Brain pericyte (primary cell): ENCODE measurements around the gene VAMP7.
"Not testable (repeated sequence)": the region's sequence is repeated elsewhere in the genome, so short reads cannot be mapped to it uniquely, and the experiment has no call there.

Experiments used
- DNase-seq: peaks from one replicate; pipeline ENCODE4 v3.0.0-alpha.2; 2012; ENCODE audit warnings: low read depth, low spot score

VAMP7 gene, protein sequence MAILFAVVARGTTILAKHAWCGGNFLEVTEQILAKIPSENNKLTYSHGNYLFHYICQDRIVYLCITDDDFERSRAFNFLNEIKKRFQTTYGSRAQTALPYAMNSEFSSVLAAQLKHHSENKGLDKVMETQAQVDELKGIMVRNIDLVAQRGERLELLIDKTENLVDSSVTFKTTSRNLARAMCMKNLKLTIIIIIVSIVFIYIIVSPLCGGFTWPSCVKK

DNA sequence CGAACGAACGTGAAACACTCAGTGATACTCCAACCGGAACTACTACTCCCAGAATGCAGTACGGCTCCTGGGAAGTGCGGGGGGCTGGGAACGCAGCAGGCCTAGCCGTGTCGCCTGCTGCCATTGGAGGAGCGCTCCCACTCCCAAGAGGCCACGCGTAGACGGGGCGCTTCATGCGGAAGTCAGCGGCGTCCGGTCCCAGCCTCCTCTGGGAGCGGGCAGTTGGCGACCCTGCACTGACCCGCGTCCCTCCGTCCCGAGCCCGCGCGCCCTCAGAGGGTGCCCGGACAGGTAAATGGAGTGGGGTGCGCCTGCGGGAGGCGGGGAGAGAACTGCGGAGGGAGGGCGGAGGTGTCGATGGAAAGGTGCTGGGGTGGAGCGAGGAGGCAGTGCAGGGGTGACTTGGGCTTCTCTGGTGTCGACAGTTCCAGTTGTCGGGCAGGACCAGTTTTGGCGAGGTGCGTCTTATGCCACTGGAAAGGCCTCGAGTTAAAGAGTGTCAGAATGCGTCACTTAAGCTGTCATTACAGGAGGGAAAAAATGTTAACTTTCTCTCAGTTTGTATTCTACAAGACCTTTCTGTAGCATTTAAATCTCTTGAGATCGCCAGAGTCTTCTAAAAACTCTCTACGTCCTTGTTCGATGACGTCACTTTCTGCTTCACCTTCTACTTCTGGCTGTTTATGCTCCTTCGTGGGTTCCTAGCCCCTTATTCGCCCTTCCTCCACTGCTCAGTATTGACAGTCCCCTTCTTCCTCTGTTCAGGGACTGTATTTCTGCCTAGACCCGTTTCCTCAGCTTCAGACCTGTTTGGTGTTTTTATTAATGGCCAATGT is at the start of gene VAMP7:
VAMP7 (plus strand) TSS at position 188 of the 836 bp plus-strand sequence. CDS start 8,122 bp downstream, outside the sequence.
- peak; percentile 48 for DNase-seq

GRCh38 chrX:155841232-155841631 is 39.9 kb upstream of the VAMP7 start:
- no peak for DNase-seq

GRCh38 chrX:155851786-155852185 is 29.4 kb upstream of the VAMP7 start:
- not testable (repeated sequence) for DNase-seq

GRCh38 chrX:155857561-155857960 is 23.6 kb upstream of the VAMP7 start:
- no peak for DNase-seq

- no peak for DNase-seq
These were observed 16.5 kb upstream of the VAMP7 start for GRCh38 chrX:155864655-155865054.

DNA sequence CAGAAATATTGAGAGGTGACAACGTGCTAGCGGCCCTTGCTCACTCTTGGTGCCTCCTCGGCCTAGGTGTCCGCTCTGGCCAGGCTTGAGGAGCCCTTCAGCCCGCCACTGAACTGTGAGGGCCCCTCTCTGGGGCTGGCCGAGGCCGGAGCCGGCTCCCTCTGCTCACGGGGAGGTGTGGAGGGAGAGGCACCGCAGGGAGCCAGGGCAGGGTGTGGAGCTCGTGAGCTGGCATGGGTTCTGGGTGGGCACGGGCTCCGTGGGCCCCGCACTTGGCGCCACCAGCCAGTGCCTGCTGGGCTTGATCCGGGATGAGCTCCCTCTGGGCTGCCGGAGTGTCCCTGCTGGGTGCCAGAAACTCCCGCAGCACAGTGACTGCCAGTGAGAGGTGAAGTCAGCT is 16.0 kb upstream of the VAMP7 start:
- DNase-seq, result no peak

GRCh38 chrX:155867821-155868220 is 13.3 kb upstream of the VAMP7 start:
- no peak for DNase-seq

GRCh38 chrX:155870958-155871357 is 10.2 kb upstream of the VAMP7 start:
- DNase-seq, result no peak

GRCh38 chrX:155871934-155872333 is 9.2 kb upstream of the VAMP7 start:
- no peak for DNase-seq

GRCh38 chrX:155873188-155873587 is 8.0 kb upstream of the VAMP7 start:
- DNase-seq, result no peak

DNA sequence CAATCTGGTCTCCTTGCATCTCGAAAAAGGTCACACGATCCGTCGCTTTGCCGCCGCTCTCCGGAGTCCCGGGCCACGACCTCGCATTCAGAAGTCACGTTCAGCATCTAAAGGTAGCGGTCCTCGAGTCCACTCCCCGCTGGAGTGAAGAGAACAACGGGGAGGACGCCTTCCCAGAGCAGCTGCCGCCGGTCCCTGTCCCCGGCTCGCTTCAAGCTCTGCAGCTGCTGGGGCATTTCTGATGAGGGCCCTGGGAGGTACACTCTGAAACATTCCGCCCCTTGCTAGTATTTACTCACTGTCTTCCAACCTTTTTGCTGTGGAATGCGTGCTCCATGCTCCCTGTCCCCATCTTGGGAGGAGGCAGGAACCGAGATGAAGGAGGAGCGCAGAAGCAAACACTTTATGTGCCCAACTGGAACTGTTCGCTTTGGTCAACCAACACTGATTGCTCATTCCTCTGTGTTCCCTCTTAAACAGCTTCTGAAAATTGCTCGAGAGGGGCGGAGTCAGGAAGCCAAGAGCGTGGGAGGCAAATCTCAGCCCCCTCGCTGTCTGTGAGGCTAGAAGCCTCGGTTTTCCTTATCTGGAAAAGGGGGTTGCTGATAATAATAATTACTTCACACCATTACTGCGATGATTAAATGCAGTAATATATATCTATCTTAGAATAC is 6.4 kb upstream of the VAMP7 start:
- DNase-seq, result no peak

- no peak for DNase-seq
These were observed 4.4 kb upstream of the VAMP7 start for GRCh38 chrX:155876704-155877103.

DNA sequence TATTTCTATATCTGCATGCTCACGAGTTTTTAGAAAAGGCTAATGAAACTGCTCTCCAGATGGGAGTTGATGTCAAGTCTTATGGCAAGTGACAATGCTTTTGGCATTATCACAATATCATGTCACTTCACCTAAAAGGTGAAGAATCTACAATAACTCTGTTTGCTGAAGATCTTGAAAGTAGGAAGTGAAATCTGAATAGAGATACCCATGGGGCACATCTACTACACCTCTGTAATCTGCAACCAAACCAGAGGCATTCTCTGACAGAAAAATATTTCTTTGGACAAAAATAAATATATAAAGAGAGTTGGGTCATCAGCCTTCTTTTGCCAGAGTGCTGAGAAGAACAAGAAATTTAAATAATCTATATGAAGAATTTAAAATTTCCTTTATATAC is 3.9 kb upstream of the VAMP7 start:
- no peak for DNase-seq

DNA sequence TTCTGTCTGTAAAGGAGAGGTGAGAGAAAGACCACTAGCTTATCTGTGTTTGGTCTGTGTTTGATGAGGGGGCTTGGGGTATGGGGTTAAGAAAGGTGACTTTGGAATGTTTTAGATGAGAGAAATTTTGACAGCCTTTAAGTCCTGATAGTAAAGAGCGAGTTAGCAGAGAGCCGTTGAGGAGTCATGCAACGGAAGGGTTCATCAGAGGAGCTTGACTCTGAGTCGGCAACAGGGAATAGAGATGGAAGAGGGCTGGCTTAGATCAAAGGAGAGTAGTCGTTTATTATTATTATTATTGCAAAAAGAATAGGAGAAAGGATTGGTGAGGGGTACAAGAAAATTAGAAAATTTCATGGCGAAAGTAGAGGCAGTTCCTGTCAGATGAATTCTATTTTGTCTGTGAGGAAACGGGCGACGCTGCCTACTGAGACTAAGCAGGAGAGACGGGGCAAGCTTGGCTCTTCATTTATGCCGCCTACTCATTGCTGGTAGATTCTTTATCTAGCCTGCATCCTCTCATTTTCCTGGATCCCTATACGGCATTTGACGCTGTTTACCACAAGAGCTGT is 473 bp upstream of the VAMP7 start:
- no peak for DNase-seq

DNA sequence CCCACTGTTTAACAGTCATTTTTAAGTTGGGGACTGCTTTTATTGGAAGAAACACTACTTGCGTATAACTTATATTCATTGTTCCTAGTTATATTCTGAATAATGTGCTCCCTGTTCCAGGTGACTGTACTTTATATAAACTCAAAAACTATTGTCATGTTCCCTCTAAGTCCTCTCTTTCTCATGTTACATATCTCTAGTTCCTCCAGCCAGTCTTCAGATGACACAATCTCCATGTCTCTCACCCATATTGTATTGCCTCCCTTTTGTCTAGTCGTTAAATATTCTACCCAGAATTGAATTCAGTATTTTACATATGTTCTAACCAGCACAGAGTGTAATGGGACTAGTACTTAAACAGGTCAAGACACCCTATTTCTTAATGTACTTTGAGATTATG is 5.3 kb downstream of the VAMP7 start:
- no peak for DNase-seq

DNA sequence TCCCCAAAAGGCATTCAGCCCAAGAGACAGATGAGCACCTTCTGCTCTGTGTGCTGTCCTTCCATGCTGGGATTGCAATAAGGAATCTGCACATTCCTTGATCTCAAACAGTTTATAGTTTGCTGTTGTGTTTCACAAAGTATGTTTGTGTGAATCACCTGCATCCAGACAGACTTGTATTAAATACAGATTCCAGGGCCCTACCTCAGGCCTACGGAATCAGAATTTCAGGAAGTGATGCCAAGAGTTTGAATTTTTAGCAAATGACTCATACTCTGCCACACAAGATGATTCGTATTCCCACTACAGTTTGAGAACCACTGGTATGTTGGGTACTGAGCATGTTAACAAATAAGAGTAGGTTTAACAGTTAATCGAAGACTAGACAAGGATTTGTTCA is 7.0 kb downstream of the VAMP7 start:
- DNase-seq, result no peak

DNA sequence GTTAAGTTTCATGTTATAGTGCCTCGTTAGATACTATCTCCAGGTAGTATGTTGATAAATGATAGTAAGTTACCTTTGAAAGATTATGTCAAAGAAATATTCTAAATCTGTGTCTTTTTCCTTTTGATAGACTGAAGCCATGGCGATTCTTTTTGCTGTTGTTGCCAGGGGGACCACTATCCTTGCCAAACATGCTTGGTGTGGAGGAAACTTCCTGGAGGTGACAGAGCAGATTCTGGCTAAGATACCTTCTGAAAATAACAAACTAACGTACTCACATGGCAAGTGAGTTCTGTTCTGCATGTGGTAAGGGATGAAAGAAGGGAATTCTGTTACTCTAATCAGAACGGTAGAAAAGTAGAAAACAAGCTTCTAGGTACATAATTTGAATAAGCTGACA is 8.2 kb downstream of the VAMP7 start:
- no peak for DNase-seq

- no peak for DNase-seq
These were observed 10.5 kb downstream of the VAMP7 start for GRCh38 chrX:155891446-155892210.

DNA sequence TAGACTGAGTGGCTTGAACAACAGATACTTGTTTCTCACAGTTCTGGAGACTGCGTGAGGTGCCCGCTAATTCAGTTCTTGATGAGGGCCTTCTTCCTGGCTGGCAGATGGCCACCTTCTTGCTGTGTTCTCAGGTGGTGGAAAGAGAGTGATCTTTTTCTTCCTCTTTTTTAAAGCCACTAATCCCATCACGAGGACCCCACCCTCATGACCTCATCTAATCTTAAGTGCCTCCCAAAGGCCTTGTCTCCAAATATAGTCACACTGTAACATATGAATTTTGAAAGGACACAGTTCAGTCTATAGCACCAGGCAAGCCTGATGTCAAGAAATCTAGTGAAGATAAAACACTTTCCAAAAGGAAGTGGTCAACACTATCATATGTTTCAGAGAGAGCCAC is 12.4 kb downstream of the VAMP7 start:
- DNase-seq, result no peak

GRCh38 chrX:155896512-155896911 is 15.4 kb downstream of the VAMP7 start:
- DNase-seq, result no peak

DNA sequence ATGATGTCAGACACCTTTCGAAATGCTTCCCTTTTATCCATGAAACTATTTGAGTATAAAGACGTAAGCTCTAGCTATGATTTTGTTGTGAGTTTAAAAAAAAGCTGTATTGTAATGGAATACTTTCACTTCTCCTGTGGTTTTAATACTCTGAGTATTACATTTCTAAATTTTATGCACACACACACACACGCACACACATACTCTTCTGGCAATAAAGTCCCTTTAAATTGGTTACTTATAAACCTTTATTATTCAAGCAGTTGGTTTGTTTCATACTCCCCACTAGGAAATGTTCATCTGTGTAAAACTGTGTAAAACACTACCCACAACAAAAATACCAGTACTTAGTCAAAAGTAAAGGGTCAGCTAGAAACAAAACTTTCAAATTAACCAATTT is 18.2 kb downstream of the VAMP7 start:
- DNase-seq, result no peak

GRCh38 chrX:155900765-155901164 is 19.6 kb downstream of the VAMP7 start:
- no peak for DNase-seq
